Epidermal melanocyte (primary cell): ENCODE measurements around the gene TDO2.

Source experiments
- DNase-seq: peaks from one replicate; pipeline ENCODE4 v3.0.0; 2011; ENCODE audit warnings: low spot score; ENCODE audit not compliant: insufficient read length

Gene TDO2

DNA sequence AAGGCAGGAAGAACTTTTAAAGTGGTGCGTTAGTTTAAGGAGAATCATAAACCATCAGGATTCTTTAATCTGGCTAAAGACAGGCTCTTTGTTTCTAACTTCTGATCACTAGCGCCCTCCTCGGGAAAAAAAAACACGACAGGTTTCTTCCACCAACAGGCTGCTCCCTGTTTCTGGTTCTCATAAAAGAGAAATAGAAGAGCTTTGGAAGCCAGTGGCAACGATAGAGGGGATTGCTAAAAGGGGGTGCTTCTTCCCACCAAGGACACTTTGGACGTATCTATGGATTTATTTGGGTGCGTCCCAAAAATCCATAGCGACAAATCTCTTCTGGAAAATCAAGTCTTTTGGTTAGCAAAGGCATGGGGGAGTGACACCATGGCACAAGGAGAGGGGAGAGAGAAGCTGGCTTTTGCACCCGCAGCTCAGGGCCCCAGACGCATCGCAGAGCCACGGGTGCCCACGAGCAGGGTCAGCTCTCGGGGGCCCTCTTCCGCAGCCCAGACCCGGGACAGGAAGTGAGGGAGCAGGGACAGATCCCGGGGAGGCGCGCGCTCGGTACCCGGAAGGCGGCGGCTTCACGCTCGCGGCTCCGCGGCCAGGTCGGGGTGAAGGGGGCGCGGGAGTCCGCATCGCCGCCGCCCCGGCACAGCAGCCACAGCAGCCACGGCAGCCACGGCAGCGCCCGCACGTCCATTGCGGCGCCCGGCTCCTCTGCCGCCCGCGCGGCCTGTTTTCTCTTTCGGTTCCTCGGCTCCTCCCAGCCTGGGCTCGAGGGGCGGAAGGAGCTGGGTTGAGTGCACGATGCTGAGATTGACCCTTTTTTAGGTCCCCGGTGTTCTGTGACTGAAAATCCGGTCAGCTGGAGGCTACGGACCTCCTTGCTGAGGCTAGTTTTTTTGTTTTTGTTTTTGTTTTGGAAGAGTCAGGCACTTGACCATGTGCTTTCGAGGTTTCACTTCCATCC, 49.9 kb downstream of the TDO2 start, which contains the start of gene CTSO:
Gene CTSO, minus strand, starts transcription at position 716 of the 967 bp plus-strand sequence. Its CDS starts 19 bp downstream, at position 697.
- DNase-seq, result peak; percentile 57

DNA sequence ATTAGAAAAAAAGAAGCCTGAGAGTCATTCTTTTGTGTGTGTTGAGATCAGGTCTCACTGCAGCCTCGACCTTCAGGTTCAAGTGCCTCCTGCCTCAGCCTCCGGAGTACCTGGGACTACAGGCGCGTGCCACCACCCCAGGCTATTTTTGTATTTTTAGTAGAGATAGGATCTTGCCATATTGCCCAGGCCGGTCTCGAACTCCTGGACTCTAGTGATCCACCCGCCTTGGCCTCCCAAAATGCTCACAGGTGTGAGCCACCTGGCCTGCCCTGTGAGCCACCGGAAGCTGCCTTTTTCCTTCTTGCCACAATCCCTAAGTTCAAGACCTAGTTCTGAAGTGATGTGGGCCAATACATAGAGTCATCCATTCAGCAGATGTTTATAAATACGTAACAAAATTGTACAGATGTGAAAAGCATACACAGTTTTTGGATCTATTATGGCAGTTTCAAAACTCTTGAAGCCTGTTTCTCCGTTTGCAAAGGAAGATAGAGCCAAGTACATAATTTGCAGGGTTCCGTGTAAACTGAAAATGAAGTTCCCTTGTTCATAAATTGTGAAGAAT, 50.7 kb downstream of the TDO2 start:
- DNase-seq, result no peak

DNA sequence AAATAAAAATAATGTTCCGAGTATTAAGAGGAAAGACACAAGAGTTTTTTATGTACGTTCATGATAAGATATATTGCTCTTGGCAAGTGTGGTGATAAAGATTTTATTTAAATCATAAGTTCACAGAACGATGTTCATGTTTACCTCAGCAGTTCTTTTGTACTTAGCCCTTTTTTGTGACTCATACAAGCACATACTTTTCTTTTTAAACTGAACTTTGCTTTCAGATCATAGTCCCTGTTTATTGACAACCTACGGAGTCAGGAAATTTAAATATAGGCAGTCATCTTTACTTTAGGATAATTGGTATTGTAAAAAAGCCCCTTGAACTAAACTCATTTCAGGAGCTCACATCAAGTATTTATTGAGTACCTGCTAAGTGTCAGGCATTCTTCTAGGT, 51.4 kb downstream of the TDO2 start:
- no peak for DNase-seq

DNA sequence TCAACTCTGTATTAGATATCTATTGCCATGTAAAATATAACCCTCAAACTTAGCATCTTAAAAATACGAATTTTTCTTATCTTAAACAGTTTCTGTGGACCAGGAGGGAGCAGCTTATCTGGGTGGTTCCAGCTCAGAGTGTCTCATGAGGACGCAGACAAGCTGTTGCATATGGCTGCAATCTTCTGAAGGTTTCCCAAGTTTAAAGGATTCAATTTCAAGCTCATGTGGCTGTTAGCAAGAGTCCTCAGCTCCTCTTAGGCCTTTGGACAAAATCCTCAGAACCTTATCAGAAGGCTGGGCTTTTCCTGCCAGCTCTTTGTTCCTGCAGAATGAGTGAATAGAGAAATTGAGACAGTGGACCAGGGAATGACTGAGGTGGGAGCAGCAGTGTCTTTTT, 53.0 kb downstream of the TDO2 start:
- no peak for DNase-seq

DNA sequence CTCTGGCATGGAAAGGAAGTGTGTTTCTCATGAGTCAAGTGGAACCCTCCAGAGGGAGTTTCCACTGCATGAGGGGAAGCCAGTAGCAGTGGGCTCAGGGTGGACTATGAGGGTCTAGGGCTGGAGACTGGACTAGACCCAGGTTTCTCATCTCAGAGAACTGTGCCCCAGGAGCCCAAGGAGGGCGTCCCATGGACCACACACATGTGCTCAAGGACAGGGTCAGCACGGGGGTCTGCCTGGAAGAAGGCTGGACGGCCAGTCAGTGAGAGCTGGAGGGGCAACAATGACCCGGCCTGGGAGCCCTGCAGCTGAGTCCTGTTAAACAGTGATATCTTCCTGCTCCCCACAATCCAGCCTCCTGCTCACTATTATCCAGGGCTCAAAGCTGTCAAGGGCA, 55.9 kb downstream of the TDO2 start:
- no peak for DNase-seq

DNA sequence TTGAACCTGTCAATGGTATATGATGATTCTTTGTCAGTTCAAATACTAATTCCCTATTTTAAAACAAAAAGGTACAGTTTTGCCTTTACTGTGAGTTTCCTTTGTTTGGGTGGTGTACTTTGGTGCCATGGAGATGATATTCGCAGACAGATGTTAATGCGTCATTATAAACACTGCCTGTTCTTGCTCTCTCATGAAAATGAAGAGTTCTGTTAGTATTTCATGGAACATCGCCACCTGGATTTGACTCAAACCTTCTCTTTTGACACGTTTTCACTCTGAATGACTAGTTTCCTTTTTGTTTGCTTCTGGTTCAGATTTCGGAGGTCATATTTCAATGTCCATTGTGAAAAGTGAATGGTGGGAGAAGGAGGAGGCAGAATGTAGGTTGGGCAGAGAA, 57.0 kb downstream of the TDO2 start:
- no peak for DNase-seq

DNA sequence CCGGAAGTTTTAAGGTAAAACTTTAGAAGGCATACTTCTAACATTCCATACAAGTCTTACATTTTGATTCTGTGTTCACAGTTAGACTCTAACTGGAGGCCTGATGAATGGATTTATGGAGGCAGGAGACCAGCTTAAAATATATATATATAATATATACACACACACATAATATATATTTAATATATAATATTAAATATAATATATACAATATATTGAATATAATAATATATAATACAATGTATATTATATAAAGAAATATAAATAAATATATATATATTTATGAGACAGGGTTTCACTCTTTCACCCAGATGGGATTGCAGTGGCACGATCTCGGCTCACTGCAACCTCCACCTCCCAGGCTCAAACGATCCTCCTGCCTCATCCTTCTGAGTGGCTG, 58.1 kb downstream of the TDO2 start:
- DNase-seq, result no peak

DNA sequence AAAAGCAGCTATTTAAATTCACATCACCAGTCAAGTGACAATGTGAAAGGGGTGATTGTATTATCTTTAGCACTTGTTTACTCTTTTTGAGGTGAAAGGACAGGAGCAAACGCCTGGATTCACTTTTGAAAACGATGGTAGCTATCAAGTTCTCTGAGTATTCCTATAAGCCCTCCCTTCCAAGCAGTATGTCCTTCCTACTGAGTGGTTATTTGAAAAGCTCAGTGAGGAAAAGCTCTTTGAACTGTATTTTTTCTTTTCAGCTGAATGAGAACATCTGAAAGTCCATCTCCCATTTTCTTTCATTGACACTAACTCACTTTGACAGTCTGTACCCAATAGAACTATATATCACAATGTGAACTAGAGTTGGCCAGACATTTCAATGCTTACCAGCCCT, 59.3 kb downstream of the TDO2 start:
- no peak for DNase-seq

DNA sequence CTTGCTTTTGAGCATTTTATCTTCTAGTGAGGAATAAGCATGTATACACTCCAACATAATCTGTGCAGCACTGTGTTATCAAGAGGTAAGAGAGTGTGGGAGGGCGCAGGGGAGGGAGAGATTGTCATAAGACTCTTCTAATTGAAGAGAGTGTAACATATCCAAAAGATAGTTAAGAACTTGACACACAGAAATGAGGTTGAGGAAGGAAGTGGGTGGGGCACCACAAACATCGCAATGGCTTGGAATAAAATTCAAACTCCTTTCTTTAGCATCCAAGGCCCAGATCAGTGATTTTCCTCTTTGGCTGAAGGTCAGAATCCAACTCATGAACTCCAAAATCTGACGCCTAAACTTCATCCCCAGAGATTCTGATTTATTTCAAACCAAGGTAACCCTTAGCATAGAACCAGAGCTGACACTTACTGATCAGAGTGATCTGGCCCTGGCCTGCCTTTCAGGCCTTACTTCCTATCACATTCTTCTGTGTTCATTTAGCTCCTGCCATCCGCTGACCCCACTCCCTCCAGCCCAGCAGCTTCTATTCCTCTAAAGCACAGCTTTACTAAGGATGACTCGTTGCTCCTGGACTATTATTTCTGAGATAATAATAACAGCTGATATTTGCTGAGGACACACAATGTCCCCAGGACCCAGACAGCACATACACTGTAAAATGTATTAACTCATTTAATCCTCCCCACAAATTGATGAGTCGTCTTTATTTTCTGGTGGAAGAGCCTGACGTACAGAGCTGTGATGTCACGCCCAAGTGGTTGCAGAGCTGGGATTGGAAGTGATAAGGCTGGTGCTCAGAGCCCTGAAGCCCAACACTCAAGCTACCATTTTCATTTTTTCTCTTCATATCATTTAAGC, 60.8 kb downstream of the TDO2 start:
- DNase-seq, result no peak

DNA sequence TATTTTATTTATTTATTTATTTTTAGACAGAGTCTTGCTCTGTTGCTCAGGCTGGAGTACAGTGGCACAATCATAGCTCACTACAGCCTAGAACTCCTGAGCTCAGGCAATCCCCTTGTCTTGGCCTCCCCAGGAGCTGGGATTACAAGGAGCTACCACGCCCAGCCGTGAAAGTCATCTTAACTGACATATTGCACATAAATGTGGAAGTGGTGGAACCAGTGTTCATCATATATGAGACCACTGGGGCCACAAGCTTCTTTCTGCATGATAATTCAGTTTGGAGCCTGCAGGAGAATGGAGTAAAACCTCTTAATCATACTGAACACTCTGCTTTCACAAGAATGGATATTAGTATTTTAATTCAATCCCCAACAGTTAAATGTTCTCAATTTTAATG, 62.7 kb downstream of the TDO2 start:
- no peak for DNase-seq

DNA sequence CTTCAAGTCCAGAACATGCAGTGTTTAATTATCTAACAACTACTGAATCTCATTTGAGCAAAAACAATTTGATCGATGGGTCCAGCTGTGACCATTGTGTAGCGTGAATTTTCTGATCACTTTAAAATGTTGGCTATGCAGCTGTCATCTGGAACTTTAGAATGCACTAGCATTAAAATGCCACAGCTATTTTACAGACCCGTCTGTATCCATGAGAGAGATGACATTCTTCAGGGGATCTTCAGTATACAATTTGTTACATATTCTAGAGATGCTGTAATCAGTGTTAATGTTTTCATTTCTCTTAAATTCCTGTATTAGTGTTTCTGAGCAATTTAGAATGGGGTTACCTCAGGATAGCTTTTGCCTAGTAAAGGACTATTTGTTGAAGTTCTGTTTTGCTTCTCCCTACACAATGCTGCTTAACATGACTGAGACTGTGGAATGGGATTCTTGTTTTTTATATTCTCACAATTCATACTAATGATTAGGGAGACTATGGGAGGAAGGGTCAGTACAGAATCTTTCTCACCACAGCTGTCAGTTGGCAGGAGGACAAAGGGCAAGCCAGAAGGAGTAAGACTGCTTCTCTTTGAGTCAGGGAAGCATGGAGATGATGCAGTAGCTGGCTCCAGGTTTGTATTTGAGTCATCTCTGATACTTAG, 63.4 kb downstream of the TDO2 start:
- no peak for DNase-seq
